22Rv1 (cell line): ENCODE measurements around the gene VIL1.

Source experiments
- H3K27ac ChIP-seq: fragments of 450-650 bp; 2 replicates; pipeline ENCODE4 v1.5.1; 2017
- CTCF ChIP-seq: fragments of 450-650 bp; IDR thresholded peaks from 2 replicates; pipeline ENCODE4 v1.5.1; 2017; ENCODE audit warnings: mild to moderate bottlenecking
- ZFX ChIP-seq: fragments of 450-650 bp; IDR thresholded peaks from 2 replicates; pipeline ENCODE4 v1.6.1; 2017; ENCODE audit warnings: antibody characterized with exemption, borderline replicate concordance

The VIL1 gene

GRCh38 chr2:218398437-218399390, 20.2 kb upstream of the VIL1 start:
- H3K27ac ChIP-seq = peak overlapping the region; percentile 100
- no peak for TF ChIP-seq ZFX
- no peak for TF ChIP-seq CTCF

GRCh38 chr2:218399391-218400166, 19.3 kb upstream of the VIL1 start, which contains the start of gene CTDSP1:
CTDSP1 (plus strand) TSS chr2:218399868; CDS start chr2:218400091, 223 bp downstream.
- H3K27ac ChIP-seq = peak within 1 kb of the TSS; percentile 100
- TF ChIP-seq CTCF = no peak
- no peak for TF ChIP-seq ZFX

GRCh38 chr2:218400167-218400929, 18.6 kb upstream of the VIL1 start:
- TF ChIP-seq ZFX (no peak), CTCF (no peak)
- peak overlapping the region; percentile 100 for H3K27ac ChIP-seq

GRCh38 chr2:218400930-218401881, 17.7 kb upstream of the VIL1 start:
- no peak for TF ChIP-seq CTCF
- TF ChIP-seq ZFX = no peak
- H3K27ac ChIP-seq = peak overlapping the region; percentile 100

- TF ChIP-seq CTCF (no peak), ZFX (no peak)
- peak overlapping the region; percentile 100 for H3K27ac ChIP-seq
These were observed 17.0 kb upstream of the VIL1 start for GRCh38 chr2:218401890-218402289.

- TF ChIP-seq CTCF = no peak
- TF ChIP-seq ZFX = no peak
- H3K27ac ChIP-seq = peak overlapping the region; percentile 100
These were observed 16.4 kb upstream of the VIL1 start for GRCh38 chr2:218402491-218402901.
